Gastrocnemius medialis (tissue), 4 donors: Measurements from ENCODE around the gene DLX4. TPM values are rescaled to one million over a fixed set of nuclear protein-coding genes. Genes with fewer than 3 reads are reported as not detected.

Experiments
- ATAC-seq, 2 donors: fragments of 150-250 bp; one replicate each; pipeline ENCODE4 v1.9.1; 2016
- DNase-seq, 2 donors: peaks; one replicate each; pipeline ENCODE4 v3.0.0-alpha.2; 2019
- H3K27ac ChIP-seq, 4 donors: fragments of 200-600 bp; sonication (generic); 1 replicate in 1 of 4; 2 replicates in 3 of 4; pipeline ENCODE4 v1.5.1; 2016 to 2018; ENCODE audit warnings: mild to moderate bottlenecking in 2 of 4, moderate library complexity in 1 of 4
- H3K27me3 ChIP-seq, 3 donors: fragments of 200-600 bp; sonication (generic) in 2 of 3; 1 replicate in 1 of 3; 2 replicates in 2 of 3; pipeline versions ENCODE4 v1.5.1 to v1.6.0; 2016 to 2019; ENCODE audit warnings: mild to moderate bottlenecking in 1 of 3, moderate library complexity in 1 of 3
- H3K36me3 ChIP-seq, 2 donors: fragments of 200-600 bp; sonication (generic) in 1 of 2; one replicate each; pipeline ENCODE4 v1.5.1; 2017 to 2018
- H3K4me1 ChIP-seq, 2 donors: fragments of 200-600 bp; sonication (generic) in 1 of 2; one replicate each; pipeline ENCODE4 v1.5.1; 2016 to 2017; ENCODE audit warnings: mild to moderate bottlenecking in 2 of 2
- H3K4me3 ChIP-seq, 4 donors: fragments of 200-600 bp; sonication (generic) in 3 of 4; 1 replicate in 1 of 4; 2 replicates in 3 of 4; pipeline ENCODE4 v1.5.1; 2016 to 2019; ENCODE audit warnings: mild to moderate bottlenecking in 2 of 4
- H3K9me3 ChIP-seq, 3 donors: fragments of 200-600 bp; sonication (generic) in 2 of 3; 1 replicate in 1 of 3; 2 replicates in 2 of 3; pipeline ENCODE4 v1.5.1; 2016 to 2019
- CTCF ChIP-seq, 5 experiments: fragments of 450-650 bp in 3 of 5; fragments of 200-600 bp in 2 of 5; sonication (generic) in 2 of 5; IDR thresholded peaks in 4 of 5; conservative IDR thresholded peaks in 1 of 5; 1 replicate in 4 of 5; 2 replicates in 1 of 5; pipeline ENCODE4 v1.5.1; 2016 to 2019; ENCODE audit warnings: antibody characterized with exemption in 5 of 5, mild to moderate bottlenecking in 3 of 5, moderate library complexity in 3 of 5
- POLR2A ChIP-seq, 2 donors: fragments of 450-650 bp; IDR thresholded peaks; one replicate each; pipeline ENCODE4 v1.6.1; 2017; ENCODE audit warnings: antibody characterized with exemption in 2 of 2, mild to moderate bottlenecking in 2 of 2, moderate library complexity in 2 of 2
- in situ Hi-C, 4 donors: fragments of 200-750 bp; cut with MboI; loops; one replicate each; pipeline versions ENCODE4 v1.15.0 to v1.8.0; 2017; ENCODE audit warnings: low sequenced_read_pairs in 4 of 4
- intact Hi-C: fragments of 100-400 bp; cut with DNase I; formaldehyde crosslinking; loops from one replicate; pipeline ENCODE4 v1.15.1; 2023; ENCODE audit warnings: low total_unique reads
- total RNA-seq, 4 donors: library from RNA; depleted of rRNA; stranded (reverse); fragments of >200 nt; gene quantifications; one replicate each; pipeline versions ENCODE4 v1.1.0 to v1.2.3, GENCODE V29; 2016

The DLX4 gene
- total RNA-seq, 4 donors from 2014 or later = not detected

- in situ Hi-C loops = no loop called here
- H3K4me1 ChIP-seq = peaks cover 0 to 30% of the 10 kb centered on the region in 2 donors
- H3K4me3 ChIP-seq = no peak overlapping the region
- no peak overlapping the region for H3K27ac ChIP-seq
- TF ChIP-seq POLR2A (IDR thresholded peaks at IDR 0.05) = no peak
- H3K9me3 ChIP-seq = no peaks in the 10 kb centered on the region
- DNase-seq (no peak), ATAC-seq (no peak)
- H3K36me3 ChIP-seq = no peaks in the 10 kb centered on the region
- intact Hi-C loops = no loop called here
- peaks cover 98 to 99% (median 98%) of the 10 kb centered on the region in 3 donors for H3K27me3 ChIP-seq
Observed at GRCh38 chr17:49967205-49967604, 1.8 kb upstream of the DLX4 start.

- in situ Hi-C loops = no loop called here
- H3K27ac ChIP-seq = no peak overlapping the region
- no peak for TF ChIP-seq CTCF (IDR thresholded peaks at IDR 0.05 in 4 of 5, conservative IDR thresholded peaks at IDR 0.05 in 1 of 5)
- peak overlapping the region in 3 of 4 donors; percentile 24 to 70 (median 40) for H3K4me3 ChIP-seq
- H3K4me1 ChIP-seq = peaks cover 0 to 34% of the 10 kb centered on the region in 2 donors
- H3K9me3 ChIP-seq = no peaks in the 10 kb centered on the region
- intact Hi-C loops = no loop called here
- no peaks in the 10 kb centered on the region for H3K36me3 ChIP-seq
- DNase-seq (no peak), ATAC-seq (no peak)
- peaks cover 98 to 99% (median 98%) of the 10 kb centered on the region in 3 donors for H3K27me3 ChIP-seq
Observed at GRCh38 chr17:49967621-49968404, 1.2 kb upstream of the DLX4 start.

- Histone ChIP-seq H3K4me3 (peak overlapping the region; percentile 24 to 70 (median 40)), H3K9me3 (no peaks in the 10 kb centered on the region), H3K27me3 (peaks cover 98 to 99% (median 98%) of the 10 kb centered on the region in 3 donors), H3K36me3 (no peaks in the 10 kb centered on the region), H3K4me1 (peaks cover 0 to 34% of the 10 kb centered on the region in 2 donors), H3K27ac (no peak overlapping the region)
- TF ChIP-seq CTCF (IDR thresholded peaks at IDR 0.05 in 4 of 5, conservative IDR thresholded peaks at IDR 0.05 in 1 of 5) (no peak), POLR2A (IDR thresholded peaks at IDR 0.05) (no peak)
- DNase-seq (peak in 1 of 2 donors; percentile 23), ATAC-seq (peak in 1 of 2 donors; percentile 63)
- intact Hi-C loops = no loop called here
- in situ Hi-C loops = no loop called here
Observed at GRCh38 chr17:49968405-49969133, 421 bp upstream of the DLX4 start.

- ATAC-seq (no peak), DNase-seq (no peak)
- intact Hi-C loops = no loop called here
- peaks cover 0 to 23% of the 10 kb centered on the region in 2 donors for H3K4me1 ChIP-seq
- no peak overlapping the region for H3K27ac ChIP-seq
- peak overlapping the region in 2 of 4 donors; percentile 40 to 70 for H3K4me3 ChIP-seq
- peaks cover 92 to 99% (median 93%) of the 10 kb centered on the region in 3 donors for H3K27me3 ChIP-seq
- TF ChIP-seq POLR2A (IDR thresholded peaks at IDR 0.05) (no peak), CTCF (IDR thresholded peaks at IDR 0.05 in 4 of 5, conservative IDR thresholded peaks at IDR 0.05 in 1 of 5) (no peak)
- in situ Hi-C loops = no loop called here
- H3K9me3 ChIP-seq = no peaks in the 10 kb centered on the region
- no peaks in the 10 kb centered on the region for H3K36me3 ChIP-seq
Observed at GRCh38 chr17:49969795-49970389, 902 bp downstream of the DLX4 start.

GRCh38 chr17:49970498-49970897, 1.5 kb downstream of the DLX4 start:
- Histone ChIP-seq H3K27me3 (peaks cover 87 to 97% (median 92%) of the 10 kb centered on the region in 3 donors), H3K4me1 (peaks cover 0 to 22% of the 10 kb centered on the region in 2 donors), H3K27ac (no peak overlapping the region), H3K4me3 (no peak overlapping the region), H3K36me3 (no peaks in the 10 kb centered on the region), H3K9me3 (no peaks in the 10 kb centered on the region)
- ATAC-seq (no peak), DNase-seq (no peak)
- intact Hi-C loops = no loop called here
- TF ChIP-seq CTCF (IDR thresholded peaks at IDR 0.05 in 4 of 5, conservative IDR thresholded peaks at IDR 0.05 in 1 of 5) (no peak), POLR2A (IDR thresholded peaks at IDR 0.05) (no peak)
- in situ Hi-C loops = no loop called here
